H1 (cell line): ENCODE results near the gene SLC1A1. TPM values are rescaled to one million over a fixed set of nuclear protein-coding genes. Genes with fewer than 3 reads are reported as not detected.

Experiments used
- CTCF ChIA-PET: fragments of 300-600 bp; sonication (Branson Sonifier 250); formaldehyde crosslinking; loops from one replicate; lab custom pipeline; 2021; ENCODE audit not compliant: partially characterized antibody; lab: Charles Lee
- POLR2A ChIA-PET: fragments of 300-600 bp; sonication (Branson Sonifier 250); formaldehyde crosslinking; loops from one replicate; lab custom pipeline; 2021; ENCODE audit warnings: inconsistent platforms; ENCODE audit not compliant: partially characterized antibody; lab: Charles Lee
- DNase-seq, 2 experiments: peaks; one replicate each; pipeline versions ENCODE4 v3.0.0 to v3.0.0-alpha.2; 2010 to 2022; ENCODE audit warnings: low spot score in 2 of 2, low read depth in 1 of 2, mixed read lengths in 1 of 2
- FAIRE-seq: peaks from 2 replicates; lab custom pipeline; 2011; peaks lifted over from hg19 to GRCh38; lab: Jason Lieb, UNC
- H2AFZ ChIP-seq: 2 replicates; pipeline ENCODE4 v1.8.1; 2012; ENCODE audit warnings: low read length, inconsistent platforms
- H2AK5ac ChIP-seq: 2 replicates; pipeline ENCODE4 v1.6.1; 2013; ENCODE audit warnings: low read depth, low read length
- H2BK120ac ChIP-seq: replicated peaks from 2 replicates; pipeline ENCODE3; 2013; ENCODE audit warnings: low read depth, low read length, inconsistent platforms
- H2BK12ac ChIP-seq: 2 replicates; pipeline ENCODE4 v1.6.1; 2013; ENCODE audit warnings: low read depth, low read length
- H2BK15ac ChIP-seq: 2 replicates; pipeline ENCODE4 v1.6.1; 2013; ENCODE audit warnings: low read length
- H2BK20ac ChIP-seq: 2 replicates; pipeline ENCODE4 v1.6.1; 2013; ENCODE audit warnings: low read length
- H2BK5ac ChIP-seq: 2 replicates; pipeline ENCODE4 v1.6.1; 2013; ENCODE audit warnings: low read depth, low read length
- H3K14ac ChIP-seq: 2 replicates; pipeline ENCODE4 v1.6.1; 2013; ENCODE audit warnings: inconsistent platforms; ENCODE audit not compliant: insufficient read length
- H3K18ac ChIP-seq: 2 replicates; pipeline ENCODE4 v1.6.1; 2013; ENCODE audit warnings: low read length; ENCODE audit errors: extremely low read depth
- H3K23ac ChIP-seq: 2 replicates; pipeline ENCODE4 v1.6.1; 2013; ENCODE audit warnings: inconsistent platforms; ENCODE audit not compliant: insufficient read length
- H3K23me2 ChIP-seq: 2 replicates; pipeline ENCODE4 v1.6.1; 2013; ENCODE audit warnings: low read depth, low read length
- H3K27ac ChIP-seq: 2 replicates; pipeline ENCODE4 v1.6.1; 2011; ENCODE audit warnings: low read depth, low read length, inconsistent platforms
- H3K27me3 ChIP-seq, 4 experiments: replicated peaks in 1 of 4; 1 replicate in 1 of 4; 2 replicates in 3 of 4; pipeline versions ENCODE4 v1.6.1 to v1.8.1; 2011 to 2013; ENCODE audit warnings: low read length in 3 of 4, mild to moderate bottlenecking in 3 of 4, inconsistent platforms in 2 of 4, mixed read lengths in 2 of 4, moderate library complexity in 1 of 4; ENCODE audit not compliant: control insufficient read depth in 3 of 4, insufficient read depth in 3 of 4; ENCODE audit errors: extremely low read depth in 1 of 4
- H3K36me3 ChIP-seq, 4 experiments: 2 replicates each; pipeline versions ENCODE4 v1.6.1 to v1.8.1; 2011 to 2013; ENCODE audit warnings: mild to moderate bottlenecking in 4 of 4, low read length in 3 of 4, moderate library complexity in 2 of 4, control low read depth in 1 of 4, inconsistent platforms in 1 of 4; ENCODE audit not compliant: insufficient read depth in 4 of 4, control insufficient read depth in 2 of 4
- H3K4ac ChIP-seq: replicated peaks from 2 replicates; pipeline ENCODE3; 2013; ENCODE audit warnings: low read length, low read depth, mixed read lengths, inconsistent platforms; ENCODE audit not compliant: insufficient read length
- H3K4me1 ChIP-seq, 4 experiments: replicated peaks in 1 of 4; 1 replicate in 1 of 4; 2 replicates in 3 of 4; pipeline versions ENCODE4 v1.6.1 to v1.8.1; 2011 to 2013; ENCODE audit warnings: low read length in 3 of 4, inconsistent platforms in 2 of 4, mixed read lengths in 1 of 4; ENCODE audit not compliant: insufficient read depth in 4 of 4, control insufficient read depth in 3 of 4
- H3K4me2 ChIP-seq, 2 experiments: 2 replicates each; pipeline versions ENCODE4 v1.6.1 to v1.8.1; 2011 to 2013; ENCODE audit warnings: low read depth in 2 of 2, low read length in 2 of 2, control low read depth in 1 of 2, inconsistent platforms in 1 of 2, mild to moderate bottlenecking in 1 of 2; ENCODE audit not compliant: insufficient read depth in 1 of 2
- H3K4me3 ChIP-seq, 4 experiments: fragments of 200-600, 300-600 bp in 1 of 4; sonication (generic), shearing (Covaris generic), sonication (Bioruptor Twin) in 1 of 4; 2 replicates each; pipeline versions ENCODE4 v1.5.1 to v1.8.1; 2011 to 2016; ENCODE audit warnings: low read length in 4 of 4, low read depth in 3 of 4, control low read depth in 2 of 4, inconsistent platforms in 2 of 4, mild to moderate bottlenecking in 2 of 4, mixed read lengths in 1 of 4, moderate library complexity in 1 of 4; ENCODE audit not compliant: insufficient read depth in 2 of 4; ENCODE audit errors: extremely low read depth in 1 of 4
- H3K56ac ChIP-seq: replicated peaks from 2 replicates; pipeline ENCODE3; 2013; ENCODE audit warnings: low read depth, mild to moderate bottlenecking, mixed read lengths, low read length, inconsistent platforms; ENCODE audit not compliant: insufficient read length
- H3K79me1 ChIP-seq: 2 replicates; pipeline ENCODE4 v1.6.1; 2013; ENCODE audit warnings: low read depth, low read length, control low read depth
- H3K79me2 ChIP-seq, 2 experiments: 2 replicates each; pipeline versions ENCODE4 v1.6.1 to v1.8.1; 2012 to 2013; ENCODE audit warnings: low read length in 2 of 2, mild to moderate bottlenecking in 2 of 2, inconsistent platforms in 1 of 2; ENCODE audit not compliant: insufficient read depth in 2 of 2, control insufficient read depth in 1 of 2
- H3K9ac ChIP-seq, 4 experiments: replicated peaks in 1 of 4; 1 replicate in 1 of 4; 2 replicates in 3 of 4; pipeline versions ENCODE4 v1.6.1 to v1.8.1; 2011 to 2013; ENCODE audit warnings: low read depth in 3 of 4, low read length in 3 of 4, control low read depth in 2 of 4, mild to moderate bottlenecking in 2 of 4, moderate library complexity in 2 of 4, inconsistent platforms in 1 of 4; ENCODE audit errors: extremely low read depth in 1 of 4
- H3K9me3 ChIP-seq, 2 experiments: 2 replicates each; pipeline versions ENCODE4 v1.6.1 to v1.8.1; 2012 to 2013; ENCODE audit warnings: mild to moderate bottlenecking in 2 of 2, moderate library complexity in 2 of 2, control low read depth in 1 of 2, inconsistent platforms in 1 of 2, low read depth in 1 of 2, low read length in 1 of 2, mixed read lengths in 1 of 2; ENCODE audit not compliant: insufficient read depth in 2 of 2
- H4K20me1 ChIP-seq, 2 experiments: replicated peaks in 1 of 2; 2 replicates each; pipeline versions ENCODE3 to v1.8.1; 2011 to 2013; ENCODE audit warnings: inconsistent platforms in 2 of 2, low read length in 2 of 2, mild to moderate bottlenecking in 1 of 2; ENCODE audit not compliant: insufficient read depth in 2 of 2, control insufficient read depth in 1 of 2
- H4K5ac ChIP-seq: 2 replicates; pipeline ENCODE4 v1.6.1; 2013; ENCODE audit warnings: low read length, low read depth, mixed read lengths, inconsistent platforms; ENCODE audit not compliant: insufficient read length
- H4K8ac ChIP-seq: 2 replicates; pipeline ENCODE4 v1.8.0; 2013; ENCODE audit warnings: mild to moderate bottlenecking, moderate library complexity, low read length, inconsistent platforms; ENCODE audit not compliant: insufficient read depth; ENCODE audit errors: extremely low read depth
- H4K91ac ChIP-seq: replicated peaks from 2 replicates; pipeline ENCODE3; 2013; ENCODE audit warnings: low read length, mixed read lengths, inconsistent platforms; ENCODE audit not compliant: insufficient read length
- WGBS, 2 experiments: shearing (Covaris generic) in 1 of 2; methylation state at CpG; one replicate each; pipeline versions ENCODE4 v1.1.6 to v1.1.7; 2013 to 2015; ENCODE audit warnings: low lambda C conversion rate in 2 of 2, mixed read lengths in 2 of 2, inconsistent platforms in 1 of 2, low coverage in 1 of 2, missing lambda C conversion rate in 1 of 2; ENCODE audit not compliant: insufficient replicate concordance in 2 of 2, insufficient coverage in 1 of 2, insufficient read length in 1 of 2; ENCODE audit errors: extremely low coverage in 1 of 2, missing lambda C conversion rate in 1 of 2; 5-methylcytosine and 5-hydroxymethylcytosine counted together
- polyA plus RNA-seq, 7 experiments: library from polyadenylated mRNA; depleted of rRNA in 3 of 7; stranded (reverse) in 5 of 7; unstranded in 2 of 7; fragments of >200 nt in 5 of 7; fragments of 200-250 nt in 2 of 7; gene quantifications; 1 replicate in 5 of 7; 2 replicates in 1 of 7; 4 replicates in 1 of 7; pipeline versions ENCODE4 v1.2.1 to v1.2.3, GENCODE V29; 2011 to 2013; ENCODE audit warnings: missing spikeins in 2 of 7, mixed read lengths in 2 of 7
- total RNA-seq: library from RNA; stranded (reverse); fragmentation: NEBNext Ultra II Directional; extraction: Animal tissue kit (Norgen Biotek cat#: 25700); gene quantifications from 2 replicates; pipeline ENCODE4 v1.2.1, GENCODE V29; 2021

The SLC1A1 gene
- total and polyA plus RNA-seq, 2 of the 8 experiments (the other 6 are each of a cell fraction or from before 2014, with no cell fraction given): 4.7 to 11.7 TPM

DNA sequence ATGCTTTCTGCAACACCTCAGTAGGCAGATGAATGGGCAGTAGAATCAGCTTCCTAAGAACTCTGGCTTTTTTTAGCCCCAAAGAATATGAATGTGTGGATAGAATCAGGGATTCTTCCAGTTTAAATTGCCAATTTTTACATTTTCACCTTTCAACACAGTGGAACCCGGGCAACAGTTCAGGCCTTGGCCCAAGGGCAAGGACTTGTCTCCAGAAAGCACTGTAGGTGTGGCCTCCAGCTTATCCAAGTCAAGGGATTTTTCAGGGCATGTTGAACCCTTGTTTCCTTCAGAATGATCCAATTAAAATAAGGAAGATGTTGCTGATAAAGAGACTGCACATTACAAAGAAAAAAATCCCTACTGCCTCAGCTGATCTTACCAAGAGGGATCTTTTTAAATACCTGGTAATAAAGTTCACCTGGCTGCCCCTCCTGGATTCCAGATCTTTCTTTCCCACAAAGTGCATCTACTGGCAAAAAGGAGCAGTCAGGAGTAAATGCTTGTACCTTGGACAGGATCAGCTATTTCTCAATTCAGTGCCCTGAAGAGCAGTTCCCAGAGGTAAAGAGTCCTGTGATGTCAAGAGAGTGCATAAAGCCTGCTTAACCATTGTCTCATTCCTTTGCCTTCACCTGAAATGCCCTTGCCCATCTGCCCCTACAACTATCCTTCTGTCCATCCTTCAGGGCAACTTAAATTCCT is 91.7 kb downstream of the SLC1A1 start:
- ChIA-PET POLR2A (no interaction called here), CTCF (no interaction called here)
- Histone ChIP-seq H4K8ac (no peak overlapping the region), H3K9me3 (no peaks in the 10 kb centered on the region), H3K36me3 (no peaks in the 10 kb centered on the region), H3K79me1 (no peaks in the 10 kb centered on the region), H3K9ac (no peak overlapping the region), H3K27me3 (no peaks in the 10 kb centered on the region), H2AK5ac (no peak overlapping the region), H2BK12ac (no peak overlapping the region), H3K23me2 (no peaks in the 10 kb centered on the region; the same call in 1 of the 2 replicates), H2BK20ac (no peak overlapping the region), H2BK15ac (no peak overlapping the region), H3K4me3 (no peak overlapping the region), H2BK5ac (no peak overlapping the region), H3K4me1 (no peaks in the 10 kb centered on the region), H3K27ac (no peak overlapping the region), H3K14ac (no peak overlapping the region), H3K79me2 (no peaks in the 10 kb centered on the region), H4K5ac (no peak overlapping the region), H3K4me2 (no peak overlapping the region), H3K23ac (no peak overlapping the region), H3K56ac (no peak overlapping the region), H4K91ac (no peak overlapping the region), H2AFZ (no peak overlapping the region), H2BK120ac (no peak overlapping the region), H3K18ac (no peak overlapping the region), H3K4ac (no peak overlapping the region), H4K20me1 (no peaks in the 10 kb centered on the region)
- WGBS, 2 experiments: 71% methylated on average over 1 of the region's 1 CpG; no CpG with 5 or more reads in 1 of the 2 experiments
- FAIRE-seq (no peak), DNase-seq (no peak)
